NCI-H2081 (cell line): ENCODE measurements around the gene MMP10.

Source experiments
- DNase-seq, 2 experiments: peaks; one replicate each; lab custom pipeline; 2025; lab: John Stamatoyannopoulos, UW

The MMP10 gene

DNA sequence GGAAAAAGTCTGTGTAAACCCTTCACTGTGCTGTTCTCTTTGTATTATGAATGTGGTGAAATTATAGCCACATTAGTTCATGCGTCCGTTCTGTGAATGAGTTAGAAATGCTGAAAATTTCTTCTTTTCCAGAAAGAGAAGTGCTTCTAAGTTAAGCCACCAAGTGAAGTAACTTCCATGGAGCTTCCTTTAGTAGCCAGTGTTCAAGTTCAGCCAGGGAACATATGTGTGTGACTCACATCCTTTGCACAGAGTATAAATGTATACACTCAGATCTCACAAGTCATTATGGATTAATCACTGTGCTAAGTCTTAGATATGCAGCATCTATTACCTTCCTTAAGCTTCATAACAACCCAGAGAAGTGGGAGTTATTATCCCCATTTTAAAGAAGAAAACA lies 52.5 kb downstream of the MMP10 start:
- DNase-seq: no peak

DNA sequence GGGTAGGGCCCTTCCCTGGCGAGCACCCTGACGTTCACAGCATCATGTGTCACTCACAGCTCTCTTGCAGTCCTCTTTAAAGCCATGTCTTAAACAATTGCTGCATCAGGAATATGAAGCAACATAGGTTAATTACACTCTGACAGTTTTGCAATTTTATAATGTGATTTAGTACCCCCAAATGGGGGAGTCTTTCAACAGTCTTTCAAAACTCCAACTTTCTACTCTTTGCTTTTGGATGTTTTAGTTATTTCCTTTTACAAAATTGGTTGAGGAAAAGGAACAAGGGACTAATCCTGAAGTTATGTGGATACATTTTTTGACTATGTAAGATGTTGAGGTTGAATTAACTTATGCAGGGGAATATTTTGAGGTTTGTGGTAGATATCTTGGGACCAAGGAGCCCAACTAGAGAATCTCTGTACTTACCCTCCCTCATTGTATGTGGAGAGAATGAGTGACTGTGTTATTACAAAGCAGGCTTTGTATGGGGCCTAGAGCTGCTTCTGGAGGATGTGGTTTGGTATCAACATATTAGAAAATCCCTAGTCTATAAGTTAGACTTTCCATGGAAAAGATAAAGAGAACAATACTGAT lies 55.4 kb downstream of the MMP10 start, which contains the start of gene MMP8:
Gene MMP8 (minus strand): TSS at position 51 of the 597 bp plus-strand sequence. CDS start 99 bp downstream, outside the sequence.
- DNase-seq: no peak

DNA sequence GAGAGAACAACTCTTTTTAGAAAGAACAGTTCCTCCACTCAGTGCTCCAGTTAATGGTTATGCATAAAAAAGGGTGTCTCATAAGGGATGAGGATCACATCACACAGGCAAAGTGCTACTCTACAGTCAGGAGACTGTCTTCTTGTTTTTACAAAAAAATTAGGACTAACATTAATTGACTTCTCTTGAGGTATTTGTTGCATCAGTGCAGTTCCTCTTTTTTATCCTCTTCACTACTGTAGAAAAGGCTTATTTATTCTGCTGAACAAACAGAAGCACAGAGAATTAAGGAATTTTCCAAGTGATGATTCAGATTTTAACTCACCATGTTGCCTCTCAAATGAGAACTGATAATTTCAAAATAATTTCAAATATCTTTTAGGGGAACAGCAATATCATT lies 57.6 kb downstream of the MMP10 start:
- no peak for DNase-seq
